SU-DHL-6 (cell line): ENCODE data around the gene FMN1.

Experiments used
- H2AFZ ChIP-seq: fragments of 200-600 bp; sonication (generic); 2 replicates; pipeline ENCODE4 v1.6.1; 2014; ENCODE audit warnings: low read depth, mild to moderate bottlenecking, moderate library complexity, mixed read lengths, antibody characterized with exemption, low read length; ENCODE audit not compliant: severe bottlenecking
- H3F3A ChIP-seq: fragments of 200-600 bp; shearing (Covaris generic); 2 replicates; pipeline ENCODE4 v1.6.0; 2016; ENCODE audit warnings: antibody characterized with exemption, mild to moderate bottlenecking; ENCODE audit not compliant: insufficient read depth
- H3K27ac ChIP-seq: fragments of 200-600 bp; sonication (generic); 2 replicates; pipeline ENCODE4 v1.5.1; 2016; ENCODE audit warnings: low read depth, mild to moderate bottlenecking, low read length, moderate library complexity, mixed read lengths
- H3K27me3 ChIP-seq: fragments of 200-600 bp; sonication (generic), shearing (Covaris generic); 2 replicates; pipeline ENCODE4 v1.6.0; 2014; ENCODE audit warnings: mild to moderate bottlenecking, low read length
- H3K36me3 ChIP-seq: fragments of 200-600 bp; sonication (generic); 2 replicates; pipeline ENCODE4 v1.6.1; 2014; ENCODE audit warnings: mild to moderate bottlenecking, low read length, mixed read lengths
- H3K4me2 ChIP-seq: fragments of 300-600, 200-600 bp; shearing (Covaris generic), sonication (generic); 2 replicates; pipeline ENCODE4 v1.6.0; 2014; ENCODE audit warnings: low read length, low read depth, mild to moderate bottlenecking; ENCODE audit not compliant: poor library complexity, severe bottlenecking
- H3K4me3 ChIP-seq: fragments of 200-600 bp; sonication (generic); 2 replicates; pipeline ENCODE4 v1.5.1; 2014; ENCODE audit warnings: antibody characterized with exemption, low read length, mild to moderate bottlenecking, mixed read lengths; ENCODE audit not compliant: insufficient read depth, poor library complexity, severe bottlenecking
- H3K79me2 ChIP-seq: fragments of 200-600 bp; sonication (generic); 2 replicates; pipeline ENCODE4 v1.6.1; 2014; ENCODE audit warnings: mild to moderate bottlenecking, low read length, moderate library complexity; ENCODE audit not compliant: insufficient read depth
- H3K9ac ChIP-seq: fragments of 200-600 bp; sonication (generic); 2 replicates; pipeline ENCODE4 v1.7.0; 2014; ENCODE audit warnings: mild to moderate bottlenecking, low read length
- H3K9me2 ChIP-seq: fragments of 200-600 bp; sonication (generic); replicated peaks from 2 replicates; pipeline ENCODE4 v1.6.1; 2014; ENCODE audit warnings: low read length; ENCODE audit not compliant: insufficient read depth
- H3K9me3 ChIP-seq: fragments of 200-600 bp; sonication (generic); 2 replicates; pipeline ENCODE4 v1.6.1; 2014; ENCODE audit warnings: low read length, mixed read lengths; ENCODE audit not compliant: insufficient read depth
- H4K20me1 ChIP-seq: fragments of 200-600 bp; sonication (generic); 2 replicates; pipeline ENCODE4 v1.6.1; 2014; ENCODE audit warnings: low read depth, mild to moderate bottlenecking, antibody characterized with exemption, low read length, moderate library complexity, mixed read lengths
- EZH2phosphoT487 ChIP-seq: fragments of 200-600 bp; sonication (generic), shearing (Covaris generic); conservative IDR thresholded peaks from 2 replicates; pipeline ENCODE4 v1.6.1; 2018; ENCODE audit warnings: mild to moderate bottlenecking, antibody characterized with exemption, low read length, moderate library complexity, mixed read lengths
- TF ChIP-seq, protein P1 (sequence below): fragments of 200-600 bp; sonication (generic); IDR thresholded peaks from one replicate; pipeline ENCODE4 v1.5.1; 2017; ENCODE audit warnings: antibody characterized with exemption, mild to moderate bottlenecking, low read length, moderate library complexity; ENCODE audit not compliant: insufficient read depth, poor library complexity, severe bottlenecking

The FMN1 gene

GRCh38 chr15:33150971-33151370 lies 43.5 kb downstream of the FMN1 start:
- Histone ChIP-seq H3K27ac (no peak overlapping the region), H3K79me2 (no peaks in the 10 kb centered on the region), H3K9me3 (no peaks in the 10 kb centered on the region), H2AFZ (no peak overlapping the region), H3K9ac (no peak overlapping the region), H3K4me2 (no peak overlapping the region), H3K4me3 (no peak overlapping the region), H3K36me3 (no peaks in the 10 kb centered on the region), H4K20me1 (no peaks in the 10 kb centered on the region), H3K9me2 (no peaks in the 10 kb centered on the region), H3F3A (no peaks in the 10 kb centered on the region), H3K27me3 (no peaks in the 10 kb centered on the region)
- TF ChIP-seq EZH2phosphoT487 = no peak
- TF ChIP-seq, protein P1, sequence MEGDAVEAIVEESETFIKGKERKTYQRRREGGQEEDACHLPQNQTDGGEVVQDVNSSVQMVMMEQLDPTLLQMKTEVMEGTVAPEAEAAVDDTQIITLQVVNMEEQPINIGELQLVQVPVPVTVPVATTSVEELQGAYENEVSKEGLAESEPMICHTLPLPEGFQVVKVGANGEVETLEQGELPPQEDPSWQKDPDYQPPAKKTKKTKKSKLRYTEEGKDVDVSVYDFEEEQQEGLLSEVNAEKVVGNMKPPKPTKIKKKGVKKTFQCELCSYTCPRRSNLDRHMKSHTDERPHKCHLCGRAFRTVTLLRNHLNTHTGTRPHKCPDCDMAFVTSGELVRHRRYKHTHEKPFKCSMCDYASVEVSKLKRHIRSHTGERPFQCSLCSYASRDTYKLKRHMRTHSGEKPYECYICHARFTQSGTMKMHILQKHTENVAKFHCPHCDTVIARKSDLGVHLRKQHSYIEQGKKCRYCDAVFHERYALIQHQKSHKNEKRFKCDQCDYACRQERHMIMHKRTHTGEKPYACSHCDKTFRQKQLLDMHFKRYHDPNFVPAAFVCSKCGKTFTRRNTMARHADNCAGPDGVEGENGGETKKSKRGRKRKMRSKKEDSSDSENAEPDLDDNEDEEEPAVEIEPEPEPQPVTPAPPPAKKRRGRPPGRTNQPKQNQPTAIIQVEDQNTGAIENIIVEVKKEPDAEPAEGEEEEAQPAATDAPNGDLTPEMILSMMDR = no peak

DNA sequence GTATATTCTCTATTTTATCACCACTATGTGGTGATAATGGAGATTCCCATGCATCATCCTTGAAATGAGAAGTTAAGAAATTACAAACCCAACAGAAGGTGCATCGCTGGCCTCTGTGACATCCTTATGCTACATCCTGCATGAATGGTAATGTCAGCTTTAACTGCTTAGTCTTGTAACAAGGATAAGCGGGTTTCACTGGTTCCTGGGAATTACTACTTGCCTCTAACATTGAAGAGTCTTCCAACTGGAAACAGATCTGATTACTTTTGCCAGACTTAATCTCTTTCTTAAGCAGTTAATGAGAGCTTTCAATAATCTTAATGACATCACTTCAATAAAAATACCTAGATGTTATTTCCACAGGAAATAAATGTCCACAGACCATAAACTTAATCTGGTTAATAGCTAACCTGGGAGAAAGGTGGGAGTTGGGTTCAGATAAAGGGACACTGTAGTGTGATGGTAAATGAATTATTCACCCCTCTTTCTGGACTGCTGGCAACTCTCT lies 44.0 kb downstream of the FMN1 start:
- H3K36me3 ChIP-seq = no peaks in the 10 kb centered on the region
- no peak overlapping the region for H2AFZ ChIP-seq
- H3K9ac ChIP-seq = no peak overlapping the region
- no peaks in the 10 kb centered on the region for H3F3A ChIP-seq
- H3K4me3 ChIP-seq = no peak overlapping the region
- no peaks in the 10 kb centered on the region for H3K79me2 ChIP-seq
- no peaks in the 10 kb centered on the region for H3K27me3 ChIP-seq
- no peak overlapping the region for H3K27ac ChIP-seq
- no peaks in the 10 kb centered on the region for H4K20me1 ChIP-seq
- H3K9me3 ChIP-seq = no peaks in the 10 kb centered on the region
- TF ChIP-seq, protein P1 = no peak
- no peak for TF ChIP-seq EZH2phosphoT487
- no peaks in the 10 kb centered on the region for H3K9me2 ChIP-seq
- H3K4me2 ChIP-seq = no peak overlapping the region

- Histone ChIP-seq H3F3A (no peaks in the 10 kb centered on the region), H3K9me3 (no peaks in the 10 kb centered on the region), H2AFZ (no peak overlapping the region), H3K36me3 (no peaks in the 10 kb centered on the region), H3K4me3 (no peak overlapping the region), H3K9ac (no peak overlapping the region), H3K79me2 (no peaks in the 10 kb centered on the region), H3K27ac (no peak overlapping the region), H3K4me2 (no peak overlapping the region), H3K27me3 (no peaks in the 10 kb centered on the region), H4K20me1 (no peaks in the 10 kb centered on the region), H3K9me2 (no peaks in the 10 kb centered on the region)
- TF ChIP-seq, protein P1 = no peak
- no peak for TF ChIP-seq EZH2phosphoT487
Measured at GRCh38 chr15:33149919-33150318, 44.6 kb downstream of the FMN1 start.
